Measurements from ENCODE around the gene CPN1.

CPN1 gene

GRCh38 chr10:100007231-100008141 is 74.2 kb downstream of the CPN1 start:
- H3K4me3 Mint-ChIP-seq = peak overlapping the region; percentile 58 to 94
- H3K27ac Mint-ChIP-seq = peak overlapping the region; percentile 34
- H3K36me3 Mint-ChIP-seq = peaks cover 0 to 3% of the 10 kb centered on the region in 2 donors
- ATAC-seq (replicated peaks) (no peak), DNase-seq (no peak)
- H3K4me1 Mint-ChIP-seq = peaks cover 39 to 66% of the 10 kb centered on the region in 2 donors
- no peaks in the 10 kb centered on the region for H3K9me3 Mint-ChIP-seq
- H3K27me3 Mint-ChIP-seq = no peaks in the 10 kb centered on the region

- Mint-ChIP-seq H3K9me3 (no peaks in the 10 kb centered on the region), H3K27ac (peak overlapping the region; percentile 61), H3K4me1 (peaks cover 39 to 72% of the 10 kb centered on the region in 2 donors), H3K36me3 (peaks cover 3 to 5% of the 10 kb centered on the region in 2 donors), H3K27me3 (no peaks in the 10 kb centered on the region), H3K4me3 (peak overlapping the region in 1 of 2 donors; percentile 25)
- DNase-seq = no peak
- peak; percentile 54 to 56 for ATAC-seq (replicated peaks)
These were observed 75.3 kb downstream of the CPN1 start for GRCh38 chr10:100006243-100006886.

DNA sequence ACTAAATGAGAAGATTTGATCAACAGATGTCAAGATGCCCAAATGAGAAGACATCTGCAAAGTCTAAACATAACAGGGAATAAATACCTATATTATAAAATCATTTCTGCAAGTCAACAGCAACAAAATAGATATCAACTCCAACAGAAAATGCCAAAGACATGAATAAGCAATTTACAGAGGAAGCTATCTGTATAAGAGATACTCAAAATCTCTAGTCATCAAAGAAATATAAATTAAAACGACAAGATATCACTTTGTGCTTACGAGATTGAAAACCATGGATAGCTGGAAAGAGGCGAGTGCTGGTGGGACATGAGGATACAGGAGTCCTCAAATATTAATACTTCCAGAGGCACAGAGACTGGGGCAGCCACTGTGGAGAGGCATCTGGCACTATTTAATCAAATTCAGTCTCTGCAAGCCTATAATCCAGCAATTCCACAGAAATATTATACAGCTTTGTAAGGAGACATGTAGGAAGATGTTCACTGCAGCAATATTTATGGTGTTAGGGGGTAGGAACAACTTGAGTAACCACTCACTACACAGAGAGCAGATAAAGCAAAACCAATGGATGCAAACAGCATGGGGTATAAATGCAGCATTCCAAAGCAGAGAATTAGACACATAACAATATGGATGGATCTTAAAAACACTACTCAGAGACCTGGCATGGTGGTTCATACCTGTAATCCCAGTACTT is 76.7 kb downstream of the CPN1 start:
- ATAC-seq (replicated peaks) (no peak), DNase-seq (no peak)
- no peaks in the 10 kb centered on the region for H3K27me3 Mint-ChIP-seq
- H3K36me3 Mint-ChIP-seq = peaks cover 4 to 5% of the 10 kb centered on the region in 2 donors
- no peaks in the 10 kb centered on the region for H3K9me3 Mint-ChIP-seq
- H3K4me1 Mint-ChIP-seq = peaks cover 32 to 64% of the 10 kb centered on the region in 2 donors
- no peak overlapping the region for H3K27ac Mint-ChIP-seq
- H3K4me3 Mint-ChIP-seq = no peak overlapping the region

DNA sequence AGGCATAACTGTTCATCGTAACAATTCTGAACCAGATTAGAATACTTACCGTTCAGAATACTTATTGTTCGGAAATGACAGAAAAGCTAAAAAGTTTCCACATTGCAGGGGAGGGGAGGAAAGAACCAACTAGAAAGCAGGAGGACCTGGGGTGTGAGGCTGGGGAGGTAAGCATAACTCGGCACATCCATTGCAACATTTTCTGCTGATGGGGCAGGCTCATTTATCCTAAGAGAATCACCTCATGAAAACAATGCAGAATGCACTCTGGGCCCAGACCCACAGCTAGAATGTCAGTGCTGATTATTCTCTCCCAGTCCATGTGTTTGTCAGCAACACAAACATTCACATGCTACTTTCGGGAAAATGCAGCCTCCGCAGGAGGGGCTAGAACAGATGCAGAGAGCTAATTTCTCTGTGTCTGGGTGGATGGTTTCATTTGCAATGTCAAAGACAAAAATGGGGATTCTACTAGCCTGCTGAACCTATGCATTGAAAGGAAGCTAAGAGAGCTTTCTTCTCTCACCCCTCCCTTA is 81.5 kb downstream of the CPN1 start:
- peaks cover 14 to 55% of the 10 kb centered on the region in 2 donors for H3K4me1 Mint-ChIP-seq
- DNase-seq (no peak), ATAC-seq (replicated peaks) (no peak)
- H3K27ac Mint-ChIP-seq = no peak overlapping the region
- no peak overlapping the region for H3K4me3 Mint-ChIP-seq
- no peaks in the 10 kb centered on the region for H3K9me3 Mint-ChIP-seq
- peaks cover 8 to 18% of the 10 kb centered on the region in 2 donors for H3K36me3 Mint-ChIP-seq
- no peaks in the 10 kb centered on the region for H3K27me3 Mint-ChIP-seq

DNA sequence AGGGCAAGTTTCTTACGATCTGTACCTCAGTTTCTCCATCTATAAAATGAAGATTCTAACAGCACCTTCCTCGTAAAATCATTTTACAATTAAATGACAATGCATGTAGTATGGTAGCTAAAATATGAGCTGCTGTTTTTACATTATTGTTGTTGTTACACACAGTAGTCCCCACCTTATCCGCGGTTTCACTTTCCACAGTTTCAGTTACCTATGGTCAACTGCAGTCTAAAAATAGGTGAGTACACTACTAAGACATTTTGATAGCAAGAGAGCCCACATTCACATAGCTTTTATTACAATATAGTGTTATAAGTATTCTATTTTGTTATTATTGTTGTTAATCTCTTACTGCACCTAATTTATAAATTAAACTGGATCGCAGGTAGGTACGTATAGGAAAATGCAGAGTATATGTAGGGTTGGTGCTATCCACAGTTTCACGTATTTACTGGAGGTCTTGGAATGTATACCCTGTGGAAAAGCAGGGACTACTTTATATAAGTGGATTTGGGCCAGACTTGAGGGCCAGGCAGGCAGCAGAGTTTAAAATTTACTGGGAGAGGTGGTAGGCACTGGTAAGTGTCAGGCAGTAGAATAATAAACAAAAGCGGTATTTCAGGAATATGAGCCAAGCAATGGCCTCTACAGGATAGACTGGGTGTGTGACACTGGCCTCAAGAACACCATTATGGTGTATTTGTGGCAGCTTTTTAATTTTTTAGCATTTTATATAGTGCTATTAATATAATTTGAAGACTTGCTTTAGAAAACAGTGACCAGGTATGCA is 82.2 kb downstream of the CPN1 start:
- Mint-ChIP-seq H3K36me3 (peaks cover 10 to 20% of the 10 kb centered on the region in 2 donors), H3K27me3 (no peaks in the 10 kb centered on the region), H3K9me3 (no peaks in the 10 kb centered on the region), H3K4me3 (no peak overlapping the region), H3K4me1 (peaks cover 17 to 56% of the 10 kb centered on the region in 2 donors), H3K27ac (no peak overlapping the region)
- DNase-seq = no peak
- no peak for ATAC-seq (replicated peaks)

GRCh38 chr10:99998889-99999288 is 82.8 kb downstream of the CPN1 start:
- no peak overlapping the region for H3K4me3 Mint-ChIP-seq
- H3K27ac Mint-ChIP-seq = no peak overlapping the region
- H3K36me3 Mint-ChIP-seq = peaks cover 10 to 20% of the 10 kb centered on the region in 2 donors
- H3K27me3 Mint-ChIP-seq = no peaks in the 10 kb centered on the region
- no peaks in the 10 kb centered on the region for H3K9me3 Mint-ChIP-seq
- DNase-seq (no peak), ATAC-seq (replicated peaks) (no peak)
- H3K4me1 Mint-ChIP-seq = peaks cover 21 to 62% of the 10 kb centered on the region in 2 donors

- DNase-seq (no peak), ATAC-seq (replicated peaks) (no peak)
- no peak overlapping the region for H3K4me3 Mint-ChIP-seq
- H3K9me3 Mint-ChIP-seq = no peaks in the 10 kb centered on the region
- H3K4me1 Mint-ChIP-seq = peaks cover 20 to 59% of the 10 kb centered on the region in 2 donors
- H3K27ac Mint-ChIP-seq = no peak overlapping the region
- H3K27me3 Mint-ChIP-seq = no peaks in the 10 kb centered on the region
- H3K36me3 Mint-ChIP-seq = peaks cover 7 to 18% of the 10 kb centered on the region in 2 donors
These were observed 84.7 kb downstream of the CPN1 start for GRCh38 chr10:99996671-99997648.

GRCh38 chr10:99995713-99996112 is 86.0 kb downstream of the CPN1 start:
- DNase-seq (no peak), ATAC-seq (replicated peaks) (no peak)
- Mint-ChIP-seq H3K4me3 (no peak overlapping the region), H3K27ac (peak overlapping the region; percentile 90), H3K9me3 (no peaks in the 10 kb centered on the region), H3K36me3 (peaks cover 6 to 17% of the 10 kb centered on the region in 2 donors), H3K27me3 (no peaks in the 10 kb centered on the region), H3K4me1 (peaks cover 20 to 67% of the 10 kb centered on the region in 2 donors)

- Mint-ChIP-seq H3K27ac (peak overlapping the region; percentile 90), H3K9me3 (no peaks in the 10 kb centered on the region), H3K4me3 (no peak overlapping the region), H3K4me1 (peaks cover 20 to 67% of the 10 kb centered on the region in 2 donors), H3K27me3 (no peaks in the 10 kb centered on the region), H3K36me3 (peaks cover 6 to 17% of the 10 kb centered on the region in 2 donors)
- DNase-seq (no peak), ATAC-seq (replicated peaks) (no peak)
These were observed 86.4 kb downstream of the CPN1 start for GRCh38 chr10:99995269-99995668.

- DNase-seq = no peak
- Mint-ChIP-seq H3K4me3 (peak overlapping the region in 1 of 2 donors; percentile 54), H3K9me3 (no peaks in the 10 kb centered on the region), H3K36me3 (peaks cover 6 to 15% of the 10 kb centered on the region in 2 donors), H3K27me3 (no peaks in the 10 kb centered on the region), H3K27ac (peak overlapping the region; percentile 90), H3K4me1 (peaks cover 18 to 65% of the 10 kb centered on the region in 2 donors)
- ATAC-seq (replicated peaks) = no peak
These were observed 86.9 kb downstream of the CPN1 start for GRCh38 chr10:99994801-99995200.

GRCh38 chr10:99993701-99994689 is 87.7 kb downstream of the CPN1 start:
- H3K27ac Mint-ChIP-seq = peak overlapping the region; percentile 87
- no peaks in the 10 kb centered on the region for H3K27me3 Mint-ChIP-seq
- peak; percentile 99 for ATAC-seq (replicated peaks)
- H3K4me3 Mint-ChIP-seq = peak overlapping the region; percentile 67 to 73
- DNase-seq = peak; percentile 69
- peaks cover 20 to 61% of the 10 kb centered on the region in 2 donors for H3K4me1 Mint-ChIP-seq
- H3K9me3 Mint-ChIP-seq = no peaks in the 10 kb centered on the region
- H3K36me3 Mint-ChIP-seq = peaks cover 10 to 14% of the 10 kb centered on the region in 2 donors

Measured in stimulated activated naive B cell treated with anti-CD40 and anti-IgM and Interleukin-4, amounts not matched to agents 10 μg/mL and 1 μg/mL and 100 μg/mL, for 72 hours (primary cell).